HL-60 (cell line): ENCODE measurements around the gene CFAP210.

Source experiments
- DNase-seq, 2 experiments: peaks; one replicate each; pipeline ENCODE4 v3.0.0-alpha.2; 2010 to 2020; ENCODE audit warnings: low read depth in 1 of 2, low spot score in 1 of 2
- H3K27ac ChIP-seq: fragments of 250-450 bp; sonication (Bioruptor Pico); replicated peaks from 2 replicates; pipeline ENCODE4 v1.5.1; 2020; ENCODE audit warnings: mild to moderate bottlenecking, moderate library complexity
- H3K27me3 ChIP-seq: fragments of 250-450 bp; sonication (Bioruptor Pico); 2 replicates; pipeline ENCODE4 v1.5.1; 2021; ENCODE audit warnings: mild to moderate bottlenecking, moderate library complexity; ENCODE audit not compliant: insufficient read depth, poor library complexity, severe bottlenecking
- H3K4me3 ChIP-seq: replicated peaks from 2 replicates; pipeline ENCODE4 v1.5.1; 2011; ENCODE audit warnings: mild to moderate bottlenecking, control low read depth, low read length; ENCODE audit not compliant: insufficient read depth
- GABPA ChIP-seq: IDR thresholded peaks from 2 replicates; pipeline ENCODE4 v1.6.1; 2012; ENCODE audit warnings: low read depth
- POLR2AphosphoS5 ChIP-seq: IDR thresholded peaks from 2 replicates; pipeline ENCODE4 v1.6.1; 2012; ENCODE audit warnings: low read depth
- SPI1 ChIP-seq: IDR thresholded peaks from 2 replicates; pipeline ENCODE4 v1.6.1; 2012; ENCODE audit warnings: low read depth, mild to moderate bottlenecking, borderline replicate concordance
- TF ChIP-seq, protein P1 (sequence below): IDR thresholded peaks from 2 replicates; pipeline ENCODE4 v1.6.1; 2012; ENCODE audit warnings: low read depth; ENCODE audit not compliant: insufficient replicate concordance
- TF ChIP-seq, protein P2 (sequence below): IDR thresholded peaks from one replicate; pipeline ENCODE4 v1.5.1; 2011; ENCODE audit warnings: low read length, control low read depth, inconsistent platforms; ENCODE audit not compliant: insufficient read depth

Gene CFAP210

DNA sequence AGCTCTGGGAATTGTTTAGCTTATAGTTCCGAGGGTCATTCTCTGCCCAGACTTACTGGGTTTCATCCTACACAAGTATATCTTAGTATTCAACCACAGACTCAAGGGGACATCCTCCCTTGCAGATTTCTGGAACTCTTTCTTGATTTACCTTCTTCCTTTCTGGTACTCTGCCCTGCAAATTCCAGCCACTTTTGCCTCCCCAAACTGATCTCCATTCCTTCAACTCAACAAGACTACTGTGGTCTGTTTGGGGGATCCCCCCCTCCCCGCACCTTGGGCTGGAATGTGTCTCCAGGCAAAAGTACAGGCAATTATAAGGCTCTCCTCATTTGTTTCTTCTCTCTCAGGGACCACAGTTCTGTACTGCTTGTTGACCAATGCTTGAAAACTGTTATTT lies 13.4 kb upstream of the CFAP210 start:
- H3K4me3 ChIP-seq, result no peak overlapping the region
- DNase-seq, result no peak
- TF ChIP-seq, protein P1, sequence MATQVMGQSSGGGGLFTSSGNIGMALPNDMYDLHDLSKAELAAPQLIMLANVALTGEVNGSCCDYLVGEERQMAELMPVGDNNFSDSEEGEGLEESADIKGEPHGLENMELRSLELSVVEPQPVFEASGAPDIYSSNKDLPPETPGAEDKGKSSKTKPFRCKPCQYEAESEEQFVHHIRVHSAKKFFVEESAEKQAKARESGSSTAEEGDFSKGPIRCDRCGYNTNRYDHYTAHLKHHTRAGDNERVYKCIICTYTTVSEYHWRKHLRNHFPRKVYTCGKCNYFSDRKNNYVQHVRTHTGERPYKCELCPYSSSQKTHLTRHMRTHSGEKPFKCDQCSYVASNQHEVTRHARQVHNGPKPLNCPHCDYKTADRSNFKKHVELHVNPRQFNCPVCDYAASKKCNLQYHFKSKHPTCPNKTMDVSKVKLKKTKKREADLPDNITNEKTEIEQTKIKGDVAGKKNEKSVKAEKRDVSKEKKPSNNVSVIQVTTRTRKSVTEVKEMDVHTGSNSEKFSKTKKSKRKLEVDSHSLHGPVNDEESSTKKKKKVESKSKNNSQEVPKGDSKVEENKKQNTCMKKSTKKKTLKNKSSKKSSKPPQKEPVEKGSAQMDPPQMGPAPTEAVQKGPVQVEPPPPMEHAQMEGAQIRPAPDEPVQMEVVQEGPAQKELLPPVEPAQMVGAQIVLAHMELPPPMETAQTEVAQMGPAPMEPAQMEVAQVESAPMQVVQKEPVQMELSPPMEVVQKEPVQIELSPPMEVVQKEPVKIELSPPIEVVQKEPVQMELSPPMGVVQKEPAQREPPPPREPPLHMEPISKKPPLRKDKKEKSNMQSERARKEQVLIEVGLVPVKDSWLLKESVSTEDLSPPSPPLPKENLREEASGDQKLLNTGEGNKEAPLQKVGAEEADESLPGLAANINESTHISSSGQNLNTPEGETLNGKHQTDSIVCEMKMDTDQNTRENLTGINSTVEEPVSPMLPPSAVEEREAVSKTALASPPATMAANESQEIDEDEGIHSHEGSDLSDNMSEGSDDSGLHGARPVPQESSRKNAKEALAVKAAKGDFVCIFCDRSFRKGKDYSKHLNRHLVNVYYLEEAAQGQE, result no peak
- TF ChIP-seq, protein P2, sequence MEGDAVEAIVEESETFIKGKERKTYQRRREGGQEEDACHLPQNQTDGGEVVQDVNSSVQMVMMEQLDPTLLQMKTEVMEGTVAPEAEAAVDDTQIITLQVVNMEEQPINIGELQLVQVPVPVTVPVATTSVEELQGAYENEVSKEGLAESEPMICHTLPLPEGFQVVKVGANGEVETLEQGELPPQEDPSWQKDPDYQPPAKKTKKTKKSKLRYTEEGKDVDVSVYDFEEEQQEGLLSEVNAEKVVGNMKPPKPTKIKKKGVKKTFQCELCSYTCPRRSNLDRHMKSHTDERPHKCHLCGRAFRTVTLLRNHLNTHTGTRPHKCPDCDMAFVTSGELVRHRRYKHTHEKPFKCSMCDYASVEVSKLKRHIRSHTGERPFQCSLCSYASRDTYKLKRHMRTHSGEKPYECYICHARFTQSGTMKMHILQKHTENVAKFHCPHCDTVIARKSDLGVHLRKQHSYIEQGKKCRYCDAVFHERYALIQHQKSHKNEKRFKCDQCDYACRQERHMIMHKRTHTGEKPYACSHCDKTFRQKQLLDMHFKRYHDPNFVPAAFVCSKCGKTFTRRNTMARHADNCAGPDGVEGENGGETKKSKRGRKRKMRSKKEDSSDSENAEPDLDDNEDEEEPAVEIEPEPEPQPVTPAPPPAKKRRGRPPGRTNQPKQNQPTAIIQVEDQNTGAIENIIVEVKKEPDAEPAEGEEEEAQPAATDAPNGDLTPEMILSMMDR, result no peak
- TF ChIP-seq SPI1 (no peak), POLR2AphosphoS5 (no peak), GABPA (no peak)
- H3K27me3 ChIP-seq, result no peaks in the 10 kb centered on the region
- no peak overlapping the region for H3K27ac ChIP-seq

DNA sequence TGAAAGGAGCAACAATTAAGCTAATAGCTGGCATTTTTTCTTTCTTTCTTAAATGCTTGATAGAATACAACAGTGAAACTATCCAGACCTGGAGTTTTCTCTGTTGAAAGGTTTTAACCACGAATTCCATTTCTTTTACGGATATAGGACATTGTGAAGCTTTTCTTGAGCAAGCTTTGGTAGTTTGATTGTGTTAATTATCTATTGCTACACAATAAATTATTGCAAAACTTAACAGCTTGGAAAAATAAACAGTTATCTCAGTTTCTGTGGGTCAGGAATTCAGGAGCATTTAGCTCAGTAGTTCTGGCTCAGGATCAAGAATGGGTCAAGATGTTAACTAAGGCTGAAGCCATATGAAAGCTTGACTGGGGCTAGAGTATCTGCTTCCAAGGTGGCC lies 11.7 kb upstream of the CFAP210 start:
- Histone ChIP-seq H3K27ac (no peak overlapping the region), H3K4me3 (no peak overlapping the region), H3K27me3 (no peaks in the 10 kb centered on the region)
- DNase-seq, result no peak
- TF ChIP-seq SPI1, result no peak
- TF ChIP-seq, protein P2, result no peak
- TF ChIP-seq POLR2AphosphoS5, result no peak

DNA sequence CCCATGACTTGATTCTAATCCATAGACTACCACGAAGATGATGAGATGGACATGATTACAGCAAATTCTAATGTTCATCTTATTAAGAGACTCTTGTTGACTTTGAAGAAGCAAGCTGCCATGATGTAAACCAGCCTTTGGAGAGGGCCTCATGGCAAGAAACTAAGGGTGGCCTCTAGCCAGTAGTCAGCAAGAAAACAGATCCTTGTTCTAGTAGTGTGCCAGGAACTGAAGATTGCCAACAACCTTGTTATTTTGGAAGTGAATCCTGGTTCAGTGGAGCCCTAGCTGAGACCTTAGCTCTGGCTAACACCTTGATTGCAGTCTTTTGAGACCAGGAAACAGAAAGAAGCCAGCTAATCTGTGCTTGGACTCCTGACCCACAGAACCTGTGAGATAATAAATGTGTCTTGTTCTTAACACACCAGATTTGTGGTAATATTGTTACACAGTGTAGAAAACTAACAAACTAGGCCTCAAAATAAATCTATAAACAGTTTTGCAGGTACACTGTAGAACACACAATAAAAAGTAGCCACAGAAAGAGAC lies 10.0 kb upstream of the CFAP210 start:
- H3K4me3 ChIP-seq, result no peak overlapping the region

More for the DNA sequence above, 10.0 kb upstream of the CFAP210 start:
- TF ChIP-seq POLR2AphosphoS5, result no peak
- TF ChIP-seq SPI1, result no peak
- TF ChIP-seq GABPA, result no peak
- TF ChIP-seq, protein P2, result no peak
- TF ChIP-seq, protein P1, result no peak
- Histone ChIP-seq H3K27ac (no peak overlapping the region), H3K27me3 (no peaks in the 10 kb centered on the region)
- DNase-seq, result no peak
